Kidney (tissue), 14 donors: ENCODE measurements around the gene PTPRF. TPM values are rescaled to one million over a fixed set of nuclear protein-coding genes. Genes with fewer than 3 reads are reported as not detected.
A peak's percentile ranks its signal among the peaks of the same experiment; 100 is the strongest.

Experiments
- DNase-seq, 5 donors: peaks; one replicate each; pipeline ENCODE4 v3.0.0-alpha.2; 2013 to 2020
- FAIRE-seq: peaks from 2 replicates; lab custom pipeline; 2012; peaks lifted over from hg19 to GRCh38; lab: Jason Lieb, UNC
- H3K27ac ChIP-seq, 2 donors: one replicate each; pipeline ENCODE4 v1.7.0; 2013; ENCODE audit warnings: low read depth in 2 of 2, low read length in 2 of 2, inconsistent platforms in 1 of 2
- H3K27me3 ChIP-seq: one replicate; pipeline ENCODE4 v1.7.1; 2013; ENCODE audit warnings: low read length, inconsistent platforms; ENCODE audit not compliant: control insufficient read depth, insufficient read depth
- H3K36me3 ChIP-seq, 3 donors: one replicate each; pipeline versions ENCODE4 v1.7.0 to v1.7.1; 2013; ENCODE audit warnings: low read length in 3 of 3, control low read depth in 1 of 3, inconsistent platforms in 1 of 3; ENCODE audit not compliant: insufficient read depth in 3 of 3, control insufficient read depth in 2 of 3
- H3K4me1 ChIP-seq, 3 donors: one replicate each; pipeline versions ENCODE4 v1.7.0 to v1.7.1; 2013; ENCODE audit warnings: low read length in 3 of 3, inconsistent platforms in 1 of 3, low read depth in 1 of 3; ENCODE audit not compliant: control insufficient read depth in 2 of 3, insufficient read depth in 2 of 3
- H3K4me3 ChIP-seq, 3 donors: one replicate each; pipeline versions ENCODE4 v1.7.0 to v1.8.1; 2013; ENCODE audit warnings: low read length in 3 of 3, control low read depth in 1 of 3, inconsistent platforms in 1 of 3
- H3K9ac ChIP-seq, 3 donors: one replicate each; pipeline versions ENCODE4 v1.7.0 to v1.7.1; 2013; ENCODE audit warnings: low read length in 3 of 3, control low read depth in 1 of 3, inconsistent platforms in 1 of 3
- H3K9me3 ChIP-seq, 3 donors: one replicate each; pipeline versions ENCODE4 v1.7.0 to v1.7.1; 2013; ENCODE audit warnings: low read length in 3 of 3, control low read depth in 1 of 3, inconsistent platforms in 1 of 3; ENCODE audit not compliant: control insufficient read depth in 2 of 3, insufficient read depth in 1 of 3
- CTCF ChIP-seq: IDR thresholded peaks from 3 replicates; pipeline ENCODE4 v1.5.1; 2012; ENCODE audit warnings: mild to moderate bottlenecking, moderate library complexity, borderline replicate concordance; ENCODE audit not compliant: insufficient read depth; ENCODE audit errors: extremely low read depth
- intact Hi-C: fragments of 100-400 bp; cut with DNase I; formaldehyde crosslinking; loops from one replicate; pipeline ENCODE4 v1.11.1; 2022
- polyA plus RNA-seq: library from polyadenylated mRNA; stranded (reverse); fragments of 350-450 nt; fragmentation: Illumina TruSeq; extraction: RNeasy Lipid Tissue Mini Kit (QIAGEN cat#74804); gene quantifications from one replicate; pipeline ENCODE4 v1.2.3, GENCODE V29; 2014; ENCODE audit warnings: low read depth, low replicate concordance; ENCODE audit not compliant: insufficient read depth
- total RNA-seq: library from RNA; stranded (reverse); fragmentation: NEBNext Ultra II Directional; extraction: Animal tissue kit (Norgen Biotek cat#: 25700); gene quantifications from one replicate; pipeline ENCODE4 v1.2.1, GENCODE V29; 2021
- donor health status: control.
- donor health status: control.
- donor health status: control.
- donor health status: control.
- donor health status: control.
- donor health status: DM: yes; HTN: yes; CAD: no.
- donor health status: Normal renal cell carcinoma (clear cell type).

Gene PTPRF
- total and polyA plus RNA-seq, 2 donors from 2014 or later, result 39.5 to 197 TPM

- no peak overlapping the region for H3K27ac ChIP-seq
- FAIRE-seq, result no peak
- intact Hi-C loops, result no loop called here
- H3K9ac ChIP-seq, result no peak overlapping the region
- H3K27me3 ChIP-seq, result no peaks in the 10 kb centered on the region
- TF ChIP-seq CTCF, result no peak
- no peaks in the 10 kb centered on the region for H3K9me3 ChIP-seq
- H3K4me1 ChIP-seq, result peaks cover 0 to 7% (median 4%) of the 10 kb centered on the region in 3 donors
- H3K4me3 ChIP-seq, result no peak overlapping the region
- peak in 1 of 5 donors; percentile 8 for DNase-seq
- peaks cover 0 to 3% (median under 1%) of the 10 kb centered on the region in 3 donors for H3K36me3 ChIP-seq
Measured at GRCh38 chr1:43648221-43648847, 117.7 kb downstream of the PTPRF start.

GRCh38 chr1:43648876-43649477 lies 118.3 kb downstream of the PTPRF start:
- Histone ChIP-seq H3K9ac (peak overlapping the region; percentile 63 to 88 (median 88)), H3K4me1 (peaks cover 0 to 7% (median 4%) of the 10 kb centered on the region in 3 donors), H3K27me3 (no peaks in the 10 kb centered on the region), H3K4me3 (peak overlapping the region; percentile 93 to 98 (median 94)), H3K9me3 (no peaks in the 10 kb centered on the region), H3K27ac (peak overlapping the region; percentile 90 to 99), H3K36me3 (peaks cover 0 to 10% (median 6%) of the 10 kb centered on the region in 3 donors)
- no peak for TF ChIP-seq CTCF
- FAIRE-seq, result no peak
- DNase-seq, result peak in 2 of 5 donors; percentile 11 to 46
- intact Hi-C loops, result no loop called here

- peak overlapping the region; percentile 83 to 91 (median 86) for H3K9ac ChIP-seq
- H3K27ac ChIP-seq, result peak overlapping the region; percentile 98 to 99
- no peak for TF ChIP-seq CTCF
- FAIRE-seq (no peak), DNase-seq (peak; percentile 97 to 99 (median 97))
- H3K4me3 ChIP-seq, result peak overlapping the region; percentile 87 to 98 (median 93)
- H3K27me3 ChIP-seq, result no peaks in the 10 kb centered on the region
- peaks cover 7 to 17% (median 10%) of the 10 kb centered on the region in 3 donors for H3K36me3 ChIP-seq
- peaks cover 0 to 7% (median 4%) of the 10 kb centered on the region in 3 donors for H3K4me1 ChIP-seq
- intact Hi-C loops, result no loop called here
- no peaks in the 10 kb centered on the region for H3K9me3 ChIP-seq
Measured at GRCh38 chr1:43650310-43651085, 119.8 kb downstream of the PTPRF start.
